ENCODE measurements around the gene DAGLA. TPM values are rescaled to one million over a fixed set of nuclear protein-coding genes. Genes with fewer than 3 reads are reported as not detected.
A peak's percentile ranks its signal among the peaks of the same experiment; 100 is the strongest.

Gene DAGLA
- total RNA-seq, 4 donors from 2014 or later: 0.29 to 5.4 (median 1.9) TPM

DNA sequence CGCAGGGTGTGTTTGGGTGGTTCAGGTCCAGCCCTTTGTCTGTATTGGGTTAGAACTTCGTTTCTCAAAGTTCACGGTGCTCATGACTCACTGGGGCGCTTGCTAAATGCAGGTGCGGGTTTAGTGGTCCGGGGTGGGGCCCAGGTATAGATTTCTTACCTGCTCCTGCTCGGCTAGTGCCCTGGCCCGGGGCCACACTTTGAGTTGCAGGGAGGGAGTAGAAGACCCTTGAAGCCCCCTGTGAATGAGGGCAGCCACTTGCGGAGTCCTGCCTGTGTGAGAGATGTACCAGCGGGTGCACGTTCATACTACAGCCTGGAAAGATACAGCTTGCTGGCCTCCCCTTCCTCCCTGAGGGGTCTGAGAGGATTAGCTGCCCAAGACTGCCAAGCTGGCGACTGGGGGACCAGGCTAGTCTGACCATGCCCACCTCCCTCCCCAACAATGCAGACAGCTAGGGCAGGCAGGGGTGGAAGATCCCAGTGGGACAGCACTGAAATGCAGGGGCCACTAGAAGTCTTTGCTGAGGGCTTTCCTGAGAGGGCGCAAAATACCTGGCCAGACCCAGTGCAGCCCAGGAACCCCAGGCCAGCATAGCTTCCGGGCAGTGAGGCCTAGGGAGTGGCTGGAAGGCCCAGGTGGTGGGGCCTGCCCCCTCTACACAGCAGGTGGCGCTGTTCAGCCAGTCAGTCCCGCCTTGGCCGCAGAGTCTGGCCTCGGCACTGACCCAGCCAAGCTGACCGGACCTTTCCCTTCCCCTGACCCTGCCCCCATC lies 67.2 kb downstream of the DAGLA start:
- H3K4me3 ChIP-seq: no peak overlapping the region
- no peak overlapping the region for H3K27ac ChIP-seq
- H3K4me1 ChIP-seq: no peaks in the 10 kb centered on the region
- TF ChIP-seq POLR2A (IDR thresholded peaks at IDR 0.05): no peak
- TF ChIP-seq, protein P1, sequence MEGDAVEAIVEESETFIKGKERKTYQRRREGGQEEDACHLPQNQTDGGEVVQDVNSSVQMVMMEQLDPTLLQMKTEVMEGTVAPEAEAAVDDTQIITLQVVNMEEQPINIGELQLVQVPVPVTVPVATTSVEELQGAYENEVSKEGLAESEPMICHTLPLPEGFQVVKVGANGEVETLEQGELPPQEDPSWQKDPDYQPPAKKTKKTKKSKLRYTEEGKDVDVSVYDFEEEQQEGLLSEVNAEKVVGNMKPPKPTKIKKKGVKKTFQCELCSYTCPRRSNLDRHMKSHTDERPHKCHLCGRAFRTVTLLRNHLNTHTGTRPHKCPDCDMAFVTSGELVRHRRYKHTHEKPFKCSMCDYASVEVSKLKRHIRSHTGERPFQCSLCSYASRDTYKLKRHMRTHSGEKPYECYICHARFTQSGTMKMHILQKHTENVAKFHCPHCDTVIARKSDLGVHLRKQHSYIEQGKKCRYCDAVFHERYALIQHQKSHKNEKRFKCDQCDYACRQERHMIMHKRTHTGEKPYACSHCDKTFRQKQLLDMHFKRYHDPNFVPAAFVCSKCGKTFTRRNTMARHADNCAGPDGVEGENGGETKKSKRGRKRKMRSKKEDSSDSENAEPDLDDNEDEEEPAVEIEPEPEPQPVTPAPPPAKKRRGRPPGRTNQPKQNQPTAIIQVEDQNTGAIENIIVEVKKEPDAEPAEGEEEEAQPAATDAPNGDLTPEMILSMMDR (IDR thresholded peaks at IDR 0.05): peak; percentile 84 to 89 (median 86)
- DNase-seq: peak; percentile 75 to 84
- no peaks in the 10 kb centered on the region for H3K9me3 ChIP-seq
- H3K27me3 ChIP-seq: no peaks in the 10 kb centered on the region
- intact Hi-C loops (cut with DNase I; ENCODE audit: low total_unique reads): loop anchor here (5.0 kb wide), 1 partner anchor 40 kb away; no protein-coding TSS in a partner anchor
- no peaks in the 10 kb centered on the region for H3K36me3 ChIP-seq

DNA sequence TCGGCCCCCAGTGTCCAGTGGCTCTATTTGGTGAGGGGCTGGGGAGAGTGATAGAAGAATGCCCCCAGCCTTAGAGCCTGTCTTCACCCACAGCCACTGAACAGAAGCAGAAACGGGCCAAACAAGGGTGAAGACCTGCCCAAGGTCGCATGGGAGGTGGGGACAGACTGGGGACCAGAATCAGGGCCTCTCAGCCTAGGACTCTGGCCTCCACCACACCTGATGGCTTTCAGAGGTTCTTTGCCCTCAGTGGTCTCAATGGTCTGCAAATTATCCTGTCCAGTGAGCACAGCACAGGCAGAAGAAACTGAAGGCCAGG lies 67.7 kb downstream of the DAGLA start:
- no peak for DNase-seq
- intact Hi-C loops (cut with DNase I; ENCODE audit: low total_unique reads): loop anchor here (5.0 kb wide), 1 partner anchor 39 kb away; no protein-coding TSS in a partner anchor
- Histone ChIP-seq H3K9me3 (no peaks in the 10 kb centered on the region), H3K36me3 (no peaks in the 10 kb centered on the region), H3K4me3 (no peak overlapping the region), H3K4me1 (no peaks in the 10 kb centered on the region), H3K27ac (no peak overlapping the region), H3K27me3 (no peaks in the 10 kb centered on the region)
- TF ChIP-seq POLR2A (IDR thresholded peaks at IDR 0.05): no peak
- TF ChIP-seq, protein P1 (IDR thresholded peaks at IDR 0.05): no peak

DNA sequence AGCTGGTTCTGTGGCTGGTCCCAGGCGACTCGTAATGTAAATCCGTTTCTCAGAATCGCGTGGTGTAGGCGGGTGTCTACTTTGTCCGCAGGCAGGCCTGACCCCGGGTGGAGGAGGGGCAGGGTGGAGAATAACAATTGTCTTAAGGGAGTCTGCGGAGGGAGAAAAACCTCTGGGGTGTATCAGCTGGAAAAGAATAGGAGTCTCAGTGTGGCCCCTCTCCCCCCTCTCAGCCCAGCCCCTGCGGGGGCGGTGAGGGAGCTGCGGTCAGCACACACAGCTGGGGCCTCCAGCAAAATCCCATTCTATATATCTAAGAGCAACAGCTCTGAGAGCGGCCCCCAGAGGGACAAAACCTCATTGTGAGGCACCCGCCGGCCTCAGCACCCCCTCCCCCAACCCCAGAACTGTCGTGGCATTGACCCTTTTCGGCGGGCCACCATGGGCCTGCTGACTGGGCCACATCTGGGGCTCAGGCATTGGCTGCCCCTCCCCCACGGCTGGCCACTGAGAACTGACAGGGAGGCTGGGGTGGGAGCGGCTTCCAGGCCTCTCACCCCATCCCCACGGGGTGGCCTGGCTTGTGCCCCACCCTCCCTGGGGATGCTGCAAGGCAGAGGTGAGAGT lies 69.5 kb downstream of the DAGLA start:
- Histone ChIP-seq H3K4me1 (no peaks in the 10 kb centered on the region), H3K27me3 (no peaks in the 10 kb centered on the region), H3K4me3 (no peak overlapping the region), H3K36me3 (no peaks in the 10 kb centered on the region), H3K9me3 (no peaks in the 10 kb centered on the region), H3K27ac (no peak overlapping the region)
- TF ChIP-seq POLR2A (IDR thresholded peaks at IDR 0.05): no peak
- TF ChIP-seq, protein P1 (IDR thresholded peaks at IDR 0.05): no peak
- DNase-seq: no peak
- intact Hi-C loops (cut with DNase I; ENCODE audit: low total_unique reads): loop anchor here (5.0 kb wide), 1 partner anchor 38 kb away; no protein-coding TSS in a partner anchor

DNA sequence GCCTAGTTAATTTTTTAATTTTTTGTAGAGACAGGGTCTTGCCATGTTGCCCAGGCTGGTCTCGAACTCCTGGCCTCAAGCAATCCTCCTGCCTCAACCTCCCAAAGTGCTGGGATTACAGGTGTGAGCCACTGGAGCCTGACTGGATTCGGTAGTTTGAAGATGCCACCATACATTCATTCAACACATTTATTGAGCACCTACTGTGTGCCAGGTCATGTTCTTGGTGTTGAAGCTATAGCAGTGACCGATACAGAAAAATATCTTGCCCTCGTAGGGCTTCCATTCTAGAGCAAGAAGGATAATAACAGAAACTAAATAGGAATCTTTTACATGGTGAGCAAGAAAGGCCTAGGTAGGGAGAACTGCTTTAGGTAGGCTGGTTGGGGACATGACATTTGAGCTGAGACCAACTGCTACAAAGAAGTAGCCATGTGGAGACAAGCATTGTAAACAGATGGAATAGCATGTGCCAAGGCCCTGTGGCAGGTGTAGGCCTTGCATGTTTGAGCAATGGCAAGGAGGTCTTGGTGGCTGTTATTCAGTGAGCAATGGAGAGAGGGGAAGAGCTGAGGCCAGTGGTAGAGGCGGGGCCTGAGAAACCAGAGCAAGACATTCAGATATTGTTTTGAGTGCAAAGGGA lies 70.6 kb downstream of the DAGLA start:
- H3K27me3 ChIP-seq: no peaks in the 10 kb centered on the region
- peaks cover 0 to 3% of the 10 kb centered on the region in 2 donors for H3K4me1 ChIP-seq
- H3K27ac ChIP-seq: no peak overlapping the region
- intact Hi-C loops (cut with DNase I; ENCODE audit: low total_unique reads): no loop called here
- no peak for DNase-seq
- H3K36me3 ChIP-seq: no peaks in the 10 kb centered on the region
- H3K4me3 ChIP-seq: no peak overlapping the region
- TF ChIP-seq POLR2A (IDR thresholded peaks at IDR 0.05): no peak
- TF ChIP-seq, protein P1 (IDR thresholded peaks at IDR 0.05): no peak
- no peaks in the 10 kb centered on the region for H3K9me3 ChIP-seq

DNA sequence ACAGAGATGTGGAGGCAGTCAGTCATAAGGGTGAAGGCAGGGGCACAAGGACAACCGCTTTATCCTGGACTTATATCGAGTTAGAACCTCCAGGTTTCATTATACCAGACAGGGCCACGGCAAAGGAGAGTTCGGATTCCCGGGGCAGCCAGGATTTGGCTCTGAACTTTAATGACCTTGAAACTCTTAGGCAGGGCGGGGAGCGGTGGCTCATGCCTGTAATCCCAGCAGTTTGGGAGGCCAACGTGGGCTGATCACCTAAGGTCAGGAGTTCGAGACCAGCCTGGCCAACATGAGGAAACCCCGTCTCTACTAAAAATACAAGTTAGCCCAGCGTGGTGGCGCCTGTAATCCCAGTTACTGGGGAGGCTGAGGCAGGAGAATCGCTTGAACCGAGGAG lies 71.2 kb downstream of the DAGLA start:
- intact Hi-C loops (cut with DNase I; ENCODE audit: low total_unique reads): no loop called here
- no peak for DNase-seq
- TF ChIP-seq POLR2A (IDR thresholded peaks at IDR 0.05): no peak
- TF ChIP-seq, protein P1 (IDR thresholded peaks at IDR 0.05): no peak
- no peaks in the 10 kb centered on the region for H3K27me3 ChIP-seq
- H3K27ac ChIP-seq: no peak overlapping the region
- H3K4me3 ChIP-seq: no peak overlapping the region
- H3K9me3 ChIP-seq: no peaks in the 10 kb centered on the region
- peaks cover 0 to 3% of the 10 kb centered on the region in 2 donors for H3K4me1 ChIP-seq
- no peaks in the 10 kb centered on the region for H3K36me3 ChIP-seq

Data from uterus (tissue), 4 donors.